ENCODE measurements around the gene CYP1A1.

Gene CYP1A1, protein sequence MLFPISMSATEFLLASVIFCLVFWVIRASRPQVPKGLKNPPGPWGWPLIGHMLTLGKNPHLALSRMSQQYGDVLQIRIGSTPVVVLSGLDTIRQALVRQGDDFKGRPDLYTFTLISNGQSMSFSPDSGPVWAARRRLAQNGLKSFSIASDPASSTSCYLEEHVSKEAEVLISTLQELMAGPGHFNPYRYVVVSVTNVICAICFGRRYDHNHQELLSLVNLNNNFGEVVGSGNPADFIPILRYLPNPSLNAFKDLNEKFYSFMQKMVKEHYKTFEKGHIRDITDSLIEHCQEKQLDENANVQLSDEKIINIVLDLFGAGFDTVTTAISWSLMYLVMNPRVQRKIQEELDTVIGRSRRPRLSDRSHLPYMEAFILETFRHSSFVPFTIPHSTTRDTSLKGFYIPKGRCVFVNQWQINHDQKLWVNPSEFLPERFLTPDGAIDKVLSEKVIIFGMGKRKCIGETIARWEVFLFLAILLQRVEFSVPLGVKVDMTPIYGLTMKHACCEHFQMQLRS

DNA sequence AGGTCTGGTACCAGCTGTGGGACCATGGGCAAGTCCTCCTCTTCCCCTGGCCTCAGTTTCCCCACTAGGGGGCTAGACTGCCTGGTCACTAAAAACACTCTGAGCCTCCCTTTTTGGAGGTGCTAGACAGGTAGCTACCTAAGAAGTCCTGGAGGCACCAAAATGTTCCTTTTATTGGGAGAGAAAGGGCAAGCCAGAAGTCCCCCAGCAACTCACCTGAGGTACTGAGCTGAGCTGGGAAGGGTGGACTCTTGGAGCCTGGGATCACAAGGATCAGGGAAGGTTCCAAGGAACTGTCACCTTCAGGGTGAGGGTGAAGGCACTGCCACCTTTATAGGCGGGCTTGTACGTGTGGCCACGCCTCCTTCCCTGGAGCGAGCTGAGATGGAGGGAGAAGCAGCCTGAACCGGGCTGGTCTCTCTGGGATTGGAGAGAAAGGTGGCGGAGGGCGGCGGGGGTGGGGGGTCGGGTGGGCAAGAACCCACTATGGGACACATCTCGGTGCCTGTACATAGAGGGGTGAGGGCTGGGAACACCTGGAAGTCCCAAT, at the start of gene CYP1A1:
TSS of gene CYP1A1 (minus strand) at position 304 of the 550 bp plus-strand sequence. CDS start 2,431 bp downstream, outside the sequence.
- peak in 2 of 3 experiments; percentile 16 to 44 for DNase-seq (ENCODE audit: low read depth in 3 of 3)

DNA sequence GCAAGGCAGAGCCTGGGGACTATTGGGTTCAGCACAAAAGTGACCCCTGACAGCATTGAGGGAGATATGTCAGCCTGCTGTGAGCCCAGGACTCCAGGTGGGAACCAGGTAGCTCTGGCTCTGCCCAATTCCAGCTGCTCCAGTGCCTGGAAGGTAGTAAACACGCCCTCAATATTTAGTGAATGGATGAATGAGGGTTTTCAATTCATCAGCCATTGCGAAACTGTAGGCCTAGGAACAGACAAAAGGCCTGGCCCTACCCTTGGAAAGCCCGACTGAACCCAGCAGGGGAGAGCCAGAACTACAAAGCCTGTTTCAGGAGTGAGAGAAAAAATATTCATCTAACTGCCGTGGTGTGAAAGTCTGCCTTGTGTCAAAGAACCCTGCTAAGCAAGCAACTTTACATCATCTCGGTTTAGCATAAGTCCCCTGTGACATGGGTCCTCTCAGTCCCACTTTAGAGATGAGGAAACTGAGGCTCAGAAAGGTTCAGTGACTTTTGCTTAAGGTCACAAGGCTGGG, 48.5 kb upstream of the CYP1A1 start:
- no peak for DNase-seq (ENCODE audit: low read depth in 3 of 3)

DNA sequence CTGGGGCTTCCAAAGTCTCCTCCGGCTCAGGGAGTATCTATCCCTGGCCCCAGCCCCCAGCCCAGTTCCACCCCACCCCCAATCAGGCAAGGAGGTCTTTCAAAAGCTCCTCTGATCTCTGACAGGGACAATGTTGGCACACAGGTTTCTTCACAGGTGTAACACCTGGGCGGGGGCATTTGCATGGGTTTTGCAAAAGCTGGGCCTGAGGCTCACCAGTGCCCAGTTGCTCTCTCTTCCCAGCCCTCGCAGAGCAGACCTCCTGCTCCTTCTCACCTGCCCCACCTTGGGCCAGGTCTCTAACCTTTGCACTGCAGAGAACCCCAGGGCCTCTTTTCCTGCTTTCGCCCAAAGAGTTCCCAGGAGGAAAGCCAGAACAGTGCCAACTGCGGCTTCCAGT, 48.0 kb upstream of the CYP1A1 start:
- DNase-seq (ENCODE audit: low read depth in 3 of 3) = no peak

DNA sequence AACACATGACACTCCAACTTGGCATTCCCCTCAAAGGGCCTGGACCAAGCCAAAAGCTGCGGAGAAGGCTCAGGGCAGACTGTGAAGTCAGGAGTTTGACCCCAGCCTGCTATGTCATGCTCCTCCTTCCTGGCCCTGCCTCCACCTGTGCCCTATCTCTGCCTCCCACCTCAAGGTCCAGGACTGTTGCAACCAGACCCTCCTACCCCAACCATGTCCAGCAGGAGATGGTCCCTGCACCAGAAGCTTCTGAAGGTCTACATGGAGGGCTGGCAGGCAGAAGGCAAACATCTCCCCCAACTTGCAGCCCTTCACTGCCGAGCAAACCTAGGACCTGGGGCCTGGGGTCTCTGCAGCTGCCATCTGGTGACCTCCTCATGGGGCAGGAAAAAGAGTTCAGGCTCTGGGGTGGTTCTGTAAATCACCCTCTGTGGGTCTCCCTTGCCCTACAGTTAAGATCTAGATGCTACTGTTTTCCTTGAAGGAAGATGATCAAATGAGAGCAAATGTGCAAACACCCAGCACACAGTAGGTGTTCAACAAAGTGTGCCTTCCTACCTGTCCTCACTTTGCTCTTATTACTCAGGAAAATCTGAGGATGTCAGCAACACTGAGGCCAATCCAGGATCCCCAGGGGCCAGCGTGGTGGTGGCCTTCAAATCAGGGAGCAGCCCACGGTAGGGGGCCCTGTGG, 45.0 kb upstream of the CYP1A1 start:
- DNase-seq (ENCODE audit: low read depth in 3 of 3) = no peak

DNA sequence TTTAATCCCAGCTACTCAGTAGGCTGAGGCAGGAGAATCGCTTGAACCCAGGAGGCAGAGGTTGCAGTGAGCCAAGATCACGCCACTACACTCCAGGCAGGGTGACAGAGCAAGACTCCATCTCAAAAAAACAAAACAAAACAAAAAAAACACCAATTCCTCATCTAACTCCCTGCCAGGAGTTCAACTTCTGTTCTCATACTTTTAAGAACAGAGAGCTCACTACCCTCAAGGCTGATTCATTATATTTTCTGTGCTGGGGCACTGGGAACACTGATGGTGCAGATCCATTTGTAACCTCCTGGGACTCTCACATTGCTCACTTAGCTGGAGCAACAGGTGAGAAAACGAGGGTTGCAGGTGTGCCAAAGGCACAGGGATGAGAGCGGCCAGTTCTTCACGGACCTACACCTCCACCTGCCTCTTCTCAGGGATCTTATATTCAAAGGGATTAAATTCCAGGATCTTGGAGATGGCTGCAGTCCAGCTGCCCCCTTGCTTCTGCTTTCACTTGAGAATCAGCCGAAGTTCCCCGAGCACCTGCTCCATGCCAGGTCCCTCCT, 44.2 kb upstream of the CYP1A1 start:
- no peak for DNase-seq (ENCODE audit: low read depth in 3 of 3)

DNA sequence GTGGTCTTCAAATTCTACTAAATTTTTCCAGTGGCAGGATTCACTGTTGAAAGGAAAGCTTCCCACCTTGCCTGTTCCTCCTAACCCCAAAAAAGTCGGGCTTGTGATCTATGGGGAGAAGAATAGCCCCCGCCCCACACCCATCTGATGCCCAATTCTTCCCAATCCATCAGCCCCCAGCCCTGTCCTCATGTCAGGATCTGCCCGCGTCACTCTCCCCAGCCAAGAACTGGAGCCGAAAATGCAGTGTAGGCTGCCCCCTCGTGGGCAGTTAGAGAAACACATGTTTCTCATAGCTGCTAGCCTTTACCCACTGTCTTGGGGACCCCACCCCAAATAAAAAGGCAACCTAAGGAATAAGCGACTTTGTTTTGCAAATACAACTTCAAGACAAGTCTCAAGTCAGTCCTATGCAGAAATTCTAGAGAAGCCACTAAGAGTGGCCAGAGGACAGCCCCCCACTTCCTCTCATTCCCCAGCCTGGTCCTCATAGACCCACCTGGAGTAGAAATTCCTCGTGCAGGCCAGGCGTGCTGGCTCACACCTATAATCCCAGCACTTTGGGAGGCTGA, 43.5 kb upstream of the CYP1A1 start:
- DNase-seq (ENCODE audit: low read depth in 3 of 3) = peak in 2 of 3 experiments; percentile 37 to 63

DNA sequence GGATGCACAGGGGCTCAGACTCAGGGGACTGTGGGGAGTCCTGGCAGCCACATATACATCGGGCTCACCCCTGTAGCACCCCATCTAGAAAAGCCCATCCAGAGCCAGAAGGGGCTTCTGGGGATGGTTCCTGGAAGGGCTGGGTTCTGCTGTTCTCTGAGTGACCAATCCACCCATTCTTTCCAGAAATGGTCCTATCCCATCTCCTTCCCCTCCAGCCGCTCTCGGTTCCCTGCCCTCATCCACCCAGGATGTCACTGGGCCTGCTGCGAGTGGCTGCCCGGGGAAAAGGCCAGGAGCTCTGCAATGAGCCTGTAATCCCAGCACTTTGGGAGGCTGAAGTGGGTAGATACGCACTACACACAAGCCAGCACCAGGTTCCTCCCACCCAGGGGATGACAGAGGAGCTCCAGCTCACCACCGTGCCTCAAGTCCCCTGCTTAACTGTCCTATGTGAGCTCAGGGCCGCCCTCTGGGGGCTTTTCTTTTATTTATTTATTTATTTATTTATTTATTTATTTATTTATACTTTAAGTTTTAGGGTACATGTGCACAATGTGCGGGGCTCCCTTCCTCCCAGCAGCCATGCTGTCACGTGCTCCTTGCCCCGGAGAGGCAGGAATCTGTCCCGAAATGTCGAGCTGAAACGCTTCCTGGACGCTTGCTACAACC, 42.9 kb upstream of the CYP1A1 start:
- DNase-seq (ENCODE audit: low read depth in 3 of 3) = no peak

DNA sequence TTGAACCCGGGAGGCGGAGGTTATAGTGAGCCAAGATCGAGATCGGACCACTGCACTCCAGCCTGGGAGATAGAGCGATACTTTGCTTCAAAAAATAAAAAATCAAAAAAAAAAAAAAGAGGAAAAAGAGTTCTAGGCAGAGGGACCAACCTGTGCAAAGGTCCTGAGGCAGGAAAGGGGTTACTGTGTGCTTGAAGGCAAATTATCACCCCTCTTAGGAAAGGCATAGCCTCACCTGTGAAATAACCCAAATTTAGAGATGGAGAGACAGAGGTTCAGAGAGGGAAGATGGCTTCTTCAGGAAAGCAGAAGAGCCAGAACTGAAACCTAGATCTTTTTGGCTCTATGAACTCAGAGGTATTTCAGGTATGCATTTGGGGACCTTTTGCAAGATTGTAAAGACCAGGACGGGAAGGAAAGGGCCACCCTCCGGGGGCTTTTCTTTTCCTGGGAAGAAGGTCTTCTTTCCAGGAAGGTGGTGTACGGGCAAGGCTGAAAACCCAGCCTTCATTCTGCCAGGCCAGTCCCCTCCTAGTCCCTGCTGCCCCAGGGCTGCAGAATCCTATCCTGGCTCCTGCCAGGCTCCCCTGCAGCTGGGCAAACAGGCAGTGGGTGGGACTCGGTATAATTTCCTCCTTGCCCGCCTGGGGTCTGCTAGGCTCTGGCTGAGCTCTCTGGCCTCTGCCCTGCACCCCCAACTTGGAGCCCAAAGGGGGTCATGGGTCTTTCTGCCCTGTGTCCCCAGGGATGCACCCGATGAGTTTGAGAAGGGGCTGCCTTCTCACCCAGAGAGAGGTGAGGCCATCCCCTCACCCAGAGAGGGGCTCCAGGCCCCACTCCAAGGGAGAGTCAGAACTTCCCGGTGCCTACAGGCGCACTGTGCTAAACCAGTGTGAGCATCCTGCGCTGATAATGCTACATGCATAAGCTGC, 42.1 kb upstream of the CYP1A1 start:
- DNase-seq (ENCODE audit: low read depth in 3 of 3) = no peak

DNA sequence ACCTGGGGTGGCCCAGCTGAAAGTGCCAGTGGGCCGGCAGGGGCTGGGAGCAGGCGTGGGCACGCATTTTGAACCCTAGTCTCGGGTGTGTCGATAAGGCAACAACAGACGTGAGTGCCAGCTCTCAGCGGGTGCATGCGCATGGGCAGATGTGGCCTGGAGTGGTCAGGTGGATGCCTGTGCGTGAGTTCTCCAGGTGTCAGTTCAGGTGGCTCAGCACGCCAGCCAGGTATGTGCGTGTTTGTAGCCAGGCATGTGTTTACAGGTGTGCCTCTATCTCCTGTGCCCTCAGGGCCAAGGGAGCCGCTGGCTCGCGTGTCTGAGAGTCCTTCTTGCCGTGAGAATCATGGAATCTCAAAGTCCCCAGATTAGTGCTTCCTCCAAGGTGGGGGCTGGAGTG, 38.1 kb upstream of the CYP1A1 start:
- DNase-seq (ENCODE audit: low read depth in 3 of 3) = no peak

DNA sequence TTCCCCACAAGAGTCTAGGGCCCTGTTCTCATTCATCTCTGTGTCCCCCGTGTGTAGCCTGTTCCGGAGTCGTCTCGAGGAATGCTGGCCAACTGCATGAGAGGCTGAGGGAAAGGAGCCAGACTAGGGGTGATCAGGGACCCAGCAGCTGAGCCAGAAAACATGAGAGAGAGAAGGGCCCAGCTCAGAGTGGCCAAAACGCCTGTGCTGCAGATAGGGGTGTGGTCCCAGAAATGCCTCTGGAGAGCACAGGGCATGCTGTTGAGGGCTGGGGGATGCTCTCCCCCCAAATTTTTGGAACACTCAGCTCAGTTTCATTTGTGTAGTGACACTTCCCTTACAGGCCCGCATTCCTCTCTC, 37.4 kb upstream of the CYP1A1 start:
- no peak for DNase-seq (ENCODE audit: low read depth in 3 of 3)

DNA sequence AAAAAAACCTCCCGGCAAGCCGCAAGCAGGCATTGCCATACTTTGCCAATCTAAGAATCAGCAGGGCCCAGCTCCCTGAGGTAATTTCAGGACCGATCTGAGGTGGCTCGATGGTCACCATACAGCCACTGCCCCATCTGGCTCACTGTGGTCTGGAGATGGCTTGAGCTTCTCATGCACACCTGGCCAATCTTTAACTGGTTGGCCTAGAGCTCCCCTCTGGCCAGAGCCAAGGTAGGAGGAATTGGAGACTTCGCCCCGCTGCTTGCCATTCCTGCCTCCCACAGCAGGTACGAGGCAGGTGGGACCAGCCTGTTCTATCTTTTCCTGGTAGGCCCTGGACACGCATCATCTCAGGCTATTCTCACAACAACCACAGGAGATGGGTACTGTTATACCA, 33.4 kb upstream of the CYP1A1 start:
- DNase-seq (ENCODE audit: low read depth in 3 of 3) = no peak

DNA sequence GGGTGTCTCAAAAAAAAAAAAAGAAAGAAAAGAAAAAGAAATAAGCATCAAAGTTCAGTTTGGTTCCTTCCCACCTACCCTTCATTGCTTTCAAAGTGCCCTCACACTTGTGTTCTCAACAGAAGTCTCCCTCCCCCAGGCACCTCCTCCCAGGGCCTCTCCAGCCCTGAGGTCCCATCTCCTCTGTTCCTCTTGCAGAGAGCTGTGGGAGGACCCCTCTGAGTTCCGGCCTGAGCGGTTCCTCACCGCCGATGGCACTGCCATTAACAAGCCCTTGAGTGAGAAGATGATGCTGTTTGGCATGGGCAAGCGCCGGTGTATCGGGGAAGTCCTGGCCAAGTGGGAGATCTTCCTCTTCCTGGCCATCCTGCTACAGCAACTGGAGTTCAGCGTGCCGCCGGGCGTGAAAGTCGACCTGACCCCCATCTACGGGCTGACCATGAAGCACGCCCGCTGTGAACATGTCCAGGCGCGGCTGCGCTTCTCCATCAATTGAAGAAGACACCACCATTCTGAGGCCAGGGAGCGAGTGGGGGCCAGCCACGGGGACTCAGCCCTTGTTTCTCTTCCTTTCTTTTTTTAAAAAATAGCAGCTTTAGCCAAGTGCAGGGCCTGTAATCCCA, 29.4 kb upstream of the CYP1A1 start:
- no peak for DNase-seq (ENCODE audit: low read depth in 3 of 3)

DNA sequence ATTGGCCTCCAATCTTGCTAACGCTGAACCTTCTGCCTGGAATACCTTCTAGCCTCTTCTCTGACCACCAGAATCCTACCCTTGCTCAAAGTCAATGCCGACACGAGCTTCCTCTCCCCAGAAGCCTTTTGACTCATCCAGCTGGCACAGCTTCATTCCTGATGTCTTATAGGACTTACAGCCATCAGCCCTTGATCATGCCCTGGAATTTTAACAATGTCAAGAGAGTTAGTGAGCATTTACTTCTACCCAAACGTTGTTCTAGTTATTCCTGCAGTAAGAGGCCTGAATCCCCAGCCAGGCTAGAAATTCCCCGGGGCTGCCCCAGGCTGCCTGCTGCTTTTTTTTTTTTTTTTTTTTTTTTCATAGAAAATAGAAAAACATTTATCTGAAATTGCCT, 27.2 kb upstream of the CYP1A1 start:
- no peak for DNase-seq (ENCODE audit: low read depth in 3 of 3)

DNA sequence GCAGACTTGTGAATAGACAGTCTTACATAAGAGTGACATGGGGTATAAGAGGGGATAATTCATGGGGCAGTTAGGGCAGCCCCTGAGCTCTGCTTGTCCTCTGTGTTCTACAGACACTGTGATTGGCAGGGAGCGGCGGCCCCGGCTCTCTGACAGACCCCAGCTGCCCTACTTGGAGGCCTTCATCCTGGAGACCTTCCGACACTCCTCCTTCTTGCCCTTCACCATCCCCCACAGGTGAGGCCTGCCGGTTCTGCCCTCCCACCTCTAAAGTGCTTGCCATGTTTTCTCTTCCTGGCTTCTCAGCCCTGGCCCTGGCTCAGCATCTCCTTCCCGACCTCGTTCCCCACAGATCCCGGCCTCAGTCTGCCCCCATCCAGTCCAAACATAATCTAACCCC, 26.7 kb upstream of the CYP1A1 start:
- no peak for DNase-seq (ENCODE audit: low read depth in 3 of 3)

DNA sequence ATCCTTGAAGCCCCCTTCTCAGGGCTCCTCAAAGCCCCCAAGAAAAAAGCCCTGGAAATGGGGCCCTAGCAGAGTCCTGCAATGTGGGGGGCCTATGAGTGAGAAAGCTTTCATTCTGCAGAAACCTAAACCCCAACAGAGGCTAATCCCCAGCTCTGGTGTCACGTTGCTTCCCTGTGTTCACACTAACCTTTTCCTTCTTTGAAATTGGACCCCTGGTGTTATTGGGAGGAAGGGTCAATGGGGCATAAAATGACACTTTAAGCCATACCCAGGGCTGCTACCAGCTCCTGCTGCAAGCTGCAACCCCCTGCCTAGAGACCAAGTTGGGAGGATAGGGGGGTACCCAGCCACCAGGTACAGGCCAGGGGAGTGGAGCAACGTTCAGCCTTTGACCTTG, 25.4 kb upstream of the CYP1A1 start:
- DNase-seq (ENCODE audit: low read depth in 3 of 3) = no peak

DNA sequence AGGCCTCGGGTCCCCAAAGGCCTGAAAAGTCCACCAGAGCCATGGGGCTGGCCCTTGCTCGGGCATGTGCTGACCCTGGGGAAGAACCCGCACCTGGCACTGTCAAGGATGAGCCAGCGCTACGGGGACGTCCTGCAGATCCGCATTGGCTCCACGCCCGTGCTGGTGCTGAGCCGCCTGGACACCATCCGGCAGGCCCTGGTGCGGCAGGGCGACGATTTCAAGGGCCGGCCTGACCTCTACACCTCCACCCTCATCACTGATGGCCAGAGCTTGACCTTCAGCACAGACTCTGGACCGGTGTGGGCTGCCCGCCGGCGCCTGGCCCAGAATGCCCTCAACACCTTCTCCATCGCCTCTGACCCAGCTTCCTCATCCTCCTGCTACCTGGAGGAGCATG, 24.5 kb upstream of the CYP1A1 start:
- no peak for DNase-seq (ENCODE audit: low read depth in 3 of 3)

DNA sequence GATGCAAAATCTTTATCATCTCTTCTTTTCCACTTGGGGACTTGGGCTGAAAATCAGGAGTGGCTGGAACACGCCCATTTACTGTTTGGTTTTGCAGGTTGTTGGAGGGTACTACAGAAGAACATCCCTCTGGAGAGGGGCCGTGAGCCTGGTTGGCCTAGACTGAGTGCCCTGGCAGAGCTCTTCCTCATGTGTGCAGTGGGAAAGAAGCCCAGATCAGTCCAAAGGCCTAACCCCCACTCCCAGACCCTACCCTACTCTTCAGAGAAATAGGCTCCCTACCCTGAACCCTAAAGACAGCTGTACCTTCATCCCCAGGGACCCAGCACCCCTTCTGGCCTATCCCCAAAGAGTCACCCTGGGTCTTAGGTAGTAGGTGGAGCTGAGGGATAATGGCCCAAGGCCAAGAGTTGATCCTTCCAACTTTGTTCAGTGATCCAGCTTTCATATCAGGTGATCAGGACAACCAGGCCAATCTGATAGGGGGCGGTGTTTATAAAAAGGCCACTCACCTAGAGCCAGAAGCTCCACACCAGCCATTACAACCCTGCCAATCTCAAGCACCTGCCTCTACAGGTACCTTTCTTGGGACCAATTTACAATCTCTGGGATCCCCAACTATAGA, 23.1 kb upstream of the CYP1A1 start, which contains the start of gene CYP1A2:
TSS of gene CYP1A2 (plus strand) at position 524 of the 625 bp plus-strand sequence. CDS start 894 bp downstream, outside the sequence.
- DNase-seq (ENCODE audit: low read depth in 3 of 3) = no peak

DNA sequence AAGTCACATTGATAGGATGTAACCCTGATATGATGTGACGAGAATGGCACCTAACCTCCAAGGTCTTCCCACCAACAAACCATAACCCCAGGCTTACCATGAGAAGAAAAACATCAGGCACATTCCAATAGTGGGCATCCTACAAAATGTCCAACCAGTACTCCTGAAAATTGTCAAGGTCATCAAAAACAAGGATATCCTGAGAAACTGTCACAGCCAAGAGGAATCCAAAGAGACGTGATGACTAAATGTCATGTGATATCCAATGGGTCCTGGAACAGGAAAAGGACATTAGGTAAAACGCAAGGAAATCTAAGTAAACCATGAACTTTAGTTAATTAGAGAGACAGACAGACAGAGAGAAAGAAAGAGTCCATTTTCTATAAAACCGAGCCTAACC, 21.1 kb upstream of the CYP1A1 start:
- no peak for DNase-seq (ENCODE audit: low read depth in 3 of 3)

DNA sequence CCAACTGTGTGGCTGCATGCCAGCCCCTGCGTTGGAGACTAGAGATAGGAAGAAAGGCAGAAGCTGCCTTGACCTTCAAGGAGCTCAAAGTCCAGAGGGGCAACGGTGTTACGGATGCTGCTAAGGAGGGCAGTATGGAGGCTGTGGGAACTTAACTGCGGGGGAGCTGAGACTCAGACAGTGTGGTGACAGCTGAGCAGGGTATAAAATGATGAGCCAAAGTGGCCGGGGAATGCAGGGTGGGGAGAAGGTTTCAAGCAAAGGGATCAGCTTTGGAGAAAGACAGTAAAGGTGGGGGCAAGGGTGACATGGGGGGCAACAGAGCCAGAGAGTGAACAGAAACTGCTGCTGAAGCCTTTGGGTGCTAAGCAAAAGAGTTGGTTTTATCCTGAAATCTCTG, 17.1 kb upstream of the CYP1A1 start:
- no peak for DNase-seq (ENCODE audit: low read depth in 3 of 3)

Measured in stimulated activated CD4-positive, alpha-beta T cell treated with anti-CD3 and anti-CD28 coated beads, TNF-alpha, amount 100 ng/mL, for 24 hours (primary cell).